GM18502 (cell line): ENCODE measurements around the gene TGFBI.
"Not testable (repeated sequence)": the region's sequence is repeated elsewhere in the genome, so short reads cannot be mapped to it uniquely, and the experiment has no call there.

Experiments used
- ATAC-seq: cut with Tn5 transposase; IDR thresholded peaks from one replicate; pipeline ENCODE4 v1.9.1; 2021; ENCODE audit warnings: mild to moderate bottlenecking; ENCODE audit not compliant: unreplicated experiment, poor library complexity

TGFBI gene

DNA sequence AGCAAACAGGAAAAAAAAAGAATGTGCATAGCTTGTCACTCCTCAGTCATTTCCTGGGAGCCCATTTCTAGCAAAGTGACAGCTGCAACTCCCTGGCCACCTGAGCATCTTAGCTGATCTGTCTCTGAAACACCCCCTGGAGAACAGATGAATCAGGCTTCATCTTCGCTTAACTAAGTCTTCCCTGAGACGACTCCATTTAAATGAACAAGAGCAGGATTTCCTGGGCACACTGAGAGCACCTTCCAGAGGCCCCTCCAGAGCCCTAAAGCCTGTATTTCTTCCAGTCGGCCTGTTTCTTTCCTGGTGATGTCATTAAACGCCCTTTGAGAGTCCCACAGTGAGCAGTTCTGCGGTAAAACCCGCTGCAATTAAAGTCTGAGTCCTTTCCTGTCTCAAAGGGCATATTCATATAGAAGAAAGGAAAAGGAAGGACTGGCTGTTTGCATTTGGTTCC lies 13.9 kb downstream of the TGFBI start:
- ATAC-seq = no peak

DNA sequence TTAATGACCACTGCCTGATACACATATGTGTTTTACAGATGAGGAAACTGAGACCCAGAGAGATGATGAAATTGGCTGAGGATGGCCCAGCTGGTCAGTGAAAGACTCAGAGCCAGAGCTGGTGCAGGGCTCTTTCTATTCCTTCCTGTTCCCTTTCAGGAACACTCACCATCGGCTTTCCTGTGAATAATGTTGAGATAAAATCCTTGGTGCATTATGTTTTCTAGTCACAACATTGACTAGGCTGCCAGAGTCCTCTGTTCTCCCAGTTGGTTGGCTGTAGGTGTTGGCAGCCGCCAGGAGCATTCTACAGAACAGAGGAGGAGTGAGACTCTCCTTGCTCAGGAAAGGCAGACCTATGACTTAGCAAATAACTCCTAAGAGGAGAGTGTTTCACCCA lies 14.8 kb downstream of the TGFBI start:
- no peak for ATAC-seq

DNA sequence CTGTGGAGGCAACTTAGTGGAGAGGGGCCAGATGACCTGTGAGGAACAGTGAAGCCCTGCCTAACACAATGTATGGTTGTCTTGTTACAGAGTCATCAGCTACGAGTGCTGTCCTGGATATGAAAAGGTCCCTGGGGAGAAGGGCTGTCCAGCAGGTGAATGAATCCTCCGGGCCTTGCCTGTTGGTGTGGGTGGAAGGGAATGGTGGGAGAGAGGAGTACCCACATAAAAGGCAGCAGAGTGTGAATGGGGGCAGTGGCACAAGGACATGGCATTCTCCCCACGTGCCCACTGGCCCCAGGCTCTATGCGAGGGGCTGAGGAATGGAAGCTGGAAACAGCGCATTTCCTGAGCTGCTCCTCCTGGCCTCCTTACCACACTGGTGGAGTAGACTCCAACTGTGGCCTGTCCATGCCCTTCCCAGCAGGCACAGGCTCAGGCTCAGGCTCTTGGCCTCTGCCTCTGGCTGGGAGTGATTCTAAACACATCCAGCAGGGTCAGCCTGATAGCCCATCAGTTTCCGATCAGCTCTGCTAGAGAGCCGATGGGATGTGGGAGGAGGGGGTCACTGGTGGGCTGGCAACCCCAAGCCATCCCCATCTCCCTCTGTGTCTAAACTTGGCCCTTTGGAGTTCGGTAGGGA lies 15.3 kb downstream of the TGFBI start:
- ATAC-seq = no peak

DNA sequence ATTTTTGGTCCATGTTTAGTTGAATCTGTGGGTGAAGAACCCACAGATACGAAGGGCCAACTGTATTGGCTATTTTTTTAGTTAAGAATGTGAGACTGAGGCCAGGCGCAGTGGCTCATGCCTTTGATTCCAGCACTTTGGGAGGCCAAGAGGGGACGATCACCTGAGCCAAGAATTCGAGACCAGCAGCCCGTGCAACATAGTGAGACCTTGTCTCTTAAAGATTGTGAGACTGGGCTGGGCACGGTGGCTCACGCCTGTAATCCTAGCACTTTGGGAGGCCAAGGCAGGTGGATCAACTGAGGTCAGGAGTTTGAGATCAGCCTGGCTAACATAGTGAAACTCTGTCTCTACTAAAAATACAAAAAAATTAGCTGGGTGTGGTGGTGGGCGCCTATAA lies 16.2 kb downstream of the TGFBI start:
- not testable (repeated sequence) for ATAC-seq

DNA sequence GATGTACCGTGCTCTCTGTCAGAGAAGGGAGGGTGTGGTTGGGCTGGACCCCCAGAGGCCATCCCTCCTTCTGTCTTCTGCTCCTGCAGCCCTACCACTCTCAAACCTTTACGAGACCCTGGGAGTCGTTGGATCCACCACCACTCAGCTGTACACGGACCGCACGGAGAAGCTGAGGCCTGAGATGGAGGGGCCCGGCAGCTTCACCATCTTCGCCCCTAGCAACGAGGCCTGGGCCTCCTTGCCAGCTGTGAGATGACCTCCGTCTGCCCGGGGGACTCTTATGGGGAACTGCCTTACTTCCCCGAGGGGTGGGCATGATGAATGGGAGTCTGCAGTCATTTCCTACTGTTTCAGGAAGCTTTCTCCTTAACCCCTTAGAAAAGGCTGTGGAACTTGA lies 17.5 kb downstream of the TGFBI start:
- no peak for ATAC-seq

DNA sequence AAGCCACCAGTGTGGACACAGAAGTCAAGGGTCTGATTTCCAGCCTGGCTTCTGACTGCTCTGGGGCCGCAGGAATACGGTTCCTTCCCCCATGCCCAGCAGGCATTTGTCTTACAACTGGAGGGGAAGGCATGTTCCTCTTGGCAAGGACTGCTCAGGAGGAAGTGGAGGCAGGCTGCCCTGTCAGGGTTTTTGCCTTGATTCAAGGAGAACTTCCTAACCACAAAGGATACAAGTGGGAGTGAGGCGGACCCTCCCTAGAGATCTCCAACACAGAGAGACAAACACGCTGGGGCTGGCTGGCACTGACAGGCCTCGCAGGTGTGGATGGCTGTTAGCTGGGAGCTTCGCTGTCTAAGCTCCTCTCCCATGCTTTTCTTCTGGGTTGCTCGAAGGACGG lies 19.1 kb downstream of the TGFBI start:
- ATAC-seq = no peak

DNA sequence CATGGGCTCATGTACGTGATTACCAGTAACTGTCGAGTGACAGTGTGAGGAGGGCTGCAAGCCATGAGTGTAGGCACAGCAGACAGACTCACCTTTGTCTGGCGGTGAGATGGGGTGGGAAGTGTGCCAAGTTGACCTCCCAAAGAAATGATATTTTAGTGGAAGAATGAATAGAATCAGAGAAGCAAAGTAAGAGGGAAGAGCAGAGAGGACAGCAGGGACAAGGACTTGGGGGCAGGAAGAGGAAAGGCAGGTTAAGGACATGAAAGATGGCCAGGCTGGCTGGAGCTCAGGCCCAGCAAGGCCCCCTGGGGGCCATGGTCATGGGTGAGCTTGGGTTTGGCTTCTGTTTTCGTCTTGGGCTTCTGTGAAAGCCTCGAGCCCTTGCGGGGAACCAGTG lies 20.2 kb downstream of the TGFBI start:
- no peak for ATAC-seq

DNA sequence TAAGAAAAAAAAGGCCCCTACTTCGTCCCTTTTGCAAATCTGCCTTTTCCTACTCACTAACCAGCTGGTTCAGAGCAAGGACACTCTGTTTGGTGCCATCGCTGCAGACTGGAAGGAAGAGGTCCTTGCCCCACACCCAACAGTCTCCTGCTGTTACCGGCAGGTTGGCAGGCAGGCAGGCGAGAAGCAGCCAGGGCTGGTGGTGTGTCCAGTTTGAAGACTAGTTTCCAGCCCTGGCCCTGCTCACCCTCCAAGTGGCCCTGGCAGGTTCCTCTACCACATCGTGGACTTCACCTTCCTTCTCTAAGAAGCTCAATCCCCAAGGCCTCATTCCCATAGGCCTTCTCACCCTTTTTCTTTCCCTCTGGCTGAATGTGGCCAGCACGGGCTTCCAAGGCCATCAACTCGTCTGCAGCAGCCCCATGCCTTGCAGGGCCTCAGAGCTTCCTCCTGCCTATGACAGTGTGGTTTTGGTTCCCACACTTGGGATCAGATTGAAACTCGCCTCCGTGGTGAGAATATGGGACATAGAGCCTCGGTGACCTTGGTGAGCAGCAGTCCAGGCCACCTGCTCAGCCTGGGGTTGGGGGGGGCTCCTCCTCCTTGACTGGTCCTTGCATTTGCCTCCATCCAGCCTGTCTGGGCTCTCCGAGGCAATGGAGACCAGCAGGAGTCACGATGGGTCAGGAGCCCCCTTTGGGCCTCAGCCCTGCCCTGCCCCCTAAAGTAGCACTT lies 22.9 kb downstream of the TGFBI start:
- ATAC-seq = no peak

DNA sequence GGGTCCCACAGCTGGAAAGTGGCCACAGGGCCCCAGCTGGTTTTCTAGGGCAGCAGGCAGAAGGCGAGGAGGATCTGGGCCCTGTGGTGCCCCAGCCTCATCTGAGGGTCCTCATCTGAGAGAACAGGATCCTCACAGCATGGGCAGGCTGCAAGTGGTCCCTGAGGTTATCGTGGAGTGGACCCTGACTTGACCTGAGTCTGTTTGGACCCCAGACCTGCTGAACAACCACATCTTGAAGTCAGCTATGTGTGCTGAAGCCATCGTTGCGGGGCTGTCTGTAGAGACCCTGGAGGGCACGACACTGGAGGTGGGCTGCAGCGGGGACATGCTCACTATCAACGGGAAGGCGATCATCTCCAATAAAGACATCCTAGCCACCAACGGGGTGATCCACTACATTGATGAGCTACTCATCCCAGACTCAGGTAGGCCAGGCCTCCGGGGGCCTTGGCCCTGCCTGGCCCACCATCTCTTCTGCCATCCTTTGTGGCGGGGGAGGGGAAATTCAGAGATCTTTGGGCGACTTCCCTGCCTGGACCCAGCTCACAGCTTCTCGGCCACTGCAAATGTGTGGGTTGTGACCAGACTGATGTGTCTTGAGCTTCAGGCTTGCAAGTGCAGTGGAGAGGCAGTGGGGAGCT lies 24.0 kb downstream of the TGFBI start:
- no peak for ATAC-seq

DNA sequence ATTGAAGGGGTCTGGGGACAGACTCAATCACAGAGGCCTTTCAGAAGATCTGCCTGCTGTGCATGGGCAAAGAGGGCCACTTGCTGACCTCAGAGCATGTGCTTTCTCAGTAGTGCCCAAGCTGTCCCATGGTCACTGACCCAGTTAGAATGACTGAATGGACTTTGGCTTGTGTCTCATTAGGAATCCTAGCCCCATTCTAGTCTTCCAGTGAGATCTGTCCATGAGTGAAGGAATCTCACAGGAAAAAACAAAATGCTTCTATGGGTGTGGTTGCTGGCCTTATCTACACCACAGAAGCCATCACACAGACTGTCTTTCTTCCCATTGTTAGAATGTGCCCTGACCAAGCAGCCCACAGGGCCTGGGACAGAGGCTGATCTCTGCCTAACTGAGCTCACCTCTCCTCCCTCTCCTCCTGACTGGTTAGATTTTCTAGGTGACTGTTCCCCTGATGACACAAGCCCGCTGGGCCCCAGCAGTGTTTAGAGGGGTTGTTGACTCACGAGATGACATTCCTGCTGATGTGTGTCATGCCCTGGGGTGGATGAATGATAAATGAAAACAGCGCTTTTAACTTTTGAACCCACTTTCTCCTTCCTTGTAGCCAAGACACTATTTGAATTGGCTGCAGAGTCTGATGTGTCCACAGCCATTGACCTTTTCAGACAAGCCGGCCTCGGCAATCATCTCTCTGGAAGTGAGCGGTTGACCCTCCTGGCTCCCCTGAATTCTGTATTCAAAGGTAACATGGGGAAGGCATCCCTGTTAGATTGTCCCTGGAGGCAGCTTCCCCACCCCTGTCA lies 24.8 kb downstream of the TGFBI start:
- no peak for ATAC-seq

DNA sequence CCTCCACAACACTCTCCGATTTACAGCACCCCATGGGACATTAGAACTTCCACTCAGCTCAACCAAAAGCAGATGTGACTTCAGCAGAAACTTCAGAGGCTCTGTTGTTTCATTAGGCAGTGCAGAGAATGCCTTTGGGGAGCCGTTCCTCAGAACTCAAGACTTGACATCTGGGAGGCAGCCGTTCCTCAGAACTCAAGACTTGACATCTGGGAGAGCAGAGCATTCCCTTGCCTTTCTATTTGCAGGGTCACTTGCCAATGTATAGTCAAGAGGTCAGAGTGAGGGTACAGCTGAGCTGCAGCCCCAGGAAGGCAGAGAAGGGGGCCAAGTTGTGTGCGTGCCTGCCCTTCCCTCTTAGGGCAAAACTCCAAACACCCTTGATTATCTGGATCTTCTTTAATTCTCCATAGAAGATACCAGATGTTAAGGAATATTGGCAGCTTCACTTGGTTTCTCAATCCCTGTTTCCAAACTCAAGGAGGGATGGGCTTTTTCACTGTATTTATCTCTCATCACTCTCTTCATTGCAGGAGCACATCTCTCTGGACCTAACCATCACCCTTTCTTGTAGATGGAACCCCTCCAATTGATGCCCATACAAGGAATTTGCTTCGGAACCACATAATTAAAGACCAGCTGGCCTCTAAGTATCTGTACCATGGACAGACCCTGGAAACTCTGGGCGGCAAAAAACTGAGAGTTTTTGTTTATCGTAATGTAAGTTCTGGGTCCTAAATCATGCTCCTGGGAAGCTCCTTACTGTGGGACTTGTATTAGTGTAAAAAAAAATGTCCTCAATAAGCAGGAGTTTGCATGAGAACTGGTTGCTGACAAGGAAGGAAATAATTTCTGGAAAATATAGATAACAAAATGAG lies 25.6 kb downstream of the TGFBI start:
- ATAC-seq = no peak

DNA sequence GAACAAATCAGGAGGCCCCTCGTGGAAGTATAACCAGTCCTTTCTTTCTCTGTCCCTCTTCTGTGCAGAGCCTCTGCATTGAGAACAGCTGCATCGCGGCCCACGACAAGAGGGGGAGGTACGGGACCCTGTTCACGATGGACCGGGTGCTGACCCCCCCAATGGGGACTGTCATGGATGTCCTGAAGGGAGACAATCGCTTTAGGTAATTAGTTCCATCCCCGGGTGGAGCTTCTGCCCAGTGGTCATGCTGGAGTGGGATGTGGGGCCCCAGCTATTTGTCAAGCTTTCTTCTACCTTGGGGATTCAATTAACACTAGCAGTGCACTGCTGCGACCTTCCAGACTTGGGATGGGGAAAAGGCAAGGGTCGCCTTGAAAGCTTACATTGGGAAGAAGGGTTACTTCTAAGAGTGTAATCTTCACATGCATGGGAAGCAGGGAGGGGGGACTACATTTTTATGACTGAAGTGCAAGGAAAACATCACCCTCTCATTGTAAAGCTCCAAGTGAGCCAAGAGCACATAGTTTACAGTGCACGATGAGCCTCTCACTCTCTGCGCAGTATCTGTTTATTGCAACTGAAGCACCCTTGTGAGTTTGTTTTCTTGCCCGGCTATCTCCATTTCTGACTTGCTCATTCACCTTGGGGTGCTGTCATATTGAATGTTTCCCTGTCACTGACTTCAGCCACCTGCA lies 27.0 kb downstream of the TGFBI start:
- no peak for ATAC-seq

DNA sequence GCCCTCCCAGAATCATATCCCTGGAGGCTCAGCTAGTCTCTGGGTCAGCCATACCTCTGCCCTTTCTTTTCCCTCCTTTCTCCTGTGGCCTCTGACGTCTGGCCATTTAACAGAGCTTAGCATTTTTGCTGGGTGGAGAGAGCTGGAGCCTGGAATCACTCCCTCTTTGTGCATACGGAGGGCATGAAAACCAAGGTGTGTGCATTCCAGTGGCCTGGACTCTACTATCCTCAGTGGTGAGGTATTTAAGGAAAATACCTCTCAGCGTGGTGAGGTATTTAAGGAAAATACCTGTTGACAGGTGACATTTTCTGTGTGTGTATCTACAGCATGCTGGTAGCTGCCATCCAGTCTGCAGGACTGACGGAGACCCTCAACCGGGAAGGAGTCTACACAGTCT lies 27.5 kb downstream of the TGFBI start:
- no peak for ATAC-seq

DNA sequence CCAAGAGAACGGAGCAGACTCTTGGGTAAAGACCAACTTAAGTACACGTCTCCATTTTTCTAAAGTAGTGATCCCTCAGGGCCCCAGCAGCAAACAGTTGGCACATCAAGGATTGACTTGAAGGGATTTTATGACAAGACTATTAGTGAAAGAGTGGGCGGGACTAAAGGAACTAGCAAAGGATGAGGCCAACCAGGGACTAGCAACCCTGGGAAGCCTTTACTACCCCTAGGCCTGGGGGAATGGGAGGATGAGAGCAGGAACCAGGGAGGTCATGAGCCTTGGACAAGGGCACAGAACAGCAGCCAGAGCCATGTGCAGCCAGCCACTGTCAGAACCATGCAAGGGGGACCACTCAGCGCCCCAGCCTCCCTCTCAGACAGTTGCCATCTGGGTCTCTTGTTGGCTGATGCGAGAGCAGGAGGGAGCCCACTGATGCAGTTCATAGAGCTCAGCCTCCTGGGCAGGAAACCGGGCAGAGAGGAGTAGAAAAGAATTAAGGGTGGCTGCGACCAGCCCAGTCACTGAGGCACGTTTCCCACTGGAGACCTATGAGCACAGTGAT lies 28.1 kb downstream of the TGFBI start:
- no peak for ATAC-seq

DNA sequence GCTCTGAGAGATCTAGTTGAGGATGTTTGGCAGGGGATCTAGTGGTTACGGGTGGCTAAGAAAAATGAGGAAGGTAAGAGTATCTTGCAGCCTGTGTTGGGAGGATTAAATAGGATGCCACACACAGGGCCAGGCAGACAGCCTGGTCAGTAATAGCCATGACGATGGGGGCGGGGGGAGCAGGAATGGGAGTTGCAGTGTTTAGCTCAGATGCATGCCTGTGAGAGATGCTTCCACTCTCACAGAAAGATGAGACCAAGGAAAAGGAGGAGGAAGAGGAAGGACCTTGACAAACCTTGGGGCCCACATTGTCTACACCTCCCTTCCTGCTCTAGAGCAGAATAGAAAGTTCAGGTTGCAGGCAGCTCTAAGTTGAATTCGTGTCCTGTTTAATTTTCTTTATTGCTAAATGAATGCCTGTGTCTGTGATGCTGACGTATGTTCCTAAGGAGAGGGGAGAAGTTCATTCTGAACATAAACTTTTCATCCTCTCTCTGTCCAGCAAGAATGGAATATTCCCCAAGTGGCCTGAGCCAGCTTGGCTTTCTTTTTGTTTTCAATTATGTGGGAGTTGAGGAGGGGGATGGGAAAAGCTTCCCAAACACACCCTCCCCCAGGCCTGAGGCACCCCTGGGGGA lies 28.7 kb downstream of the TGFBI start:
- ATAC-seq = no peak

DNA sequence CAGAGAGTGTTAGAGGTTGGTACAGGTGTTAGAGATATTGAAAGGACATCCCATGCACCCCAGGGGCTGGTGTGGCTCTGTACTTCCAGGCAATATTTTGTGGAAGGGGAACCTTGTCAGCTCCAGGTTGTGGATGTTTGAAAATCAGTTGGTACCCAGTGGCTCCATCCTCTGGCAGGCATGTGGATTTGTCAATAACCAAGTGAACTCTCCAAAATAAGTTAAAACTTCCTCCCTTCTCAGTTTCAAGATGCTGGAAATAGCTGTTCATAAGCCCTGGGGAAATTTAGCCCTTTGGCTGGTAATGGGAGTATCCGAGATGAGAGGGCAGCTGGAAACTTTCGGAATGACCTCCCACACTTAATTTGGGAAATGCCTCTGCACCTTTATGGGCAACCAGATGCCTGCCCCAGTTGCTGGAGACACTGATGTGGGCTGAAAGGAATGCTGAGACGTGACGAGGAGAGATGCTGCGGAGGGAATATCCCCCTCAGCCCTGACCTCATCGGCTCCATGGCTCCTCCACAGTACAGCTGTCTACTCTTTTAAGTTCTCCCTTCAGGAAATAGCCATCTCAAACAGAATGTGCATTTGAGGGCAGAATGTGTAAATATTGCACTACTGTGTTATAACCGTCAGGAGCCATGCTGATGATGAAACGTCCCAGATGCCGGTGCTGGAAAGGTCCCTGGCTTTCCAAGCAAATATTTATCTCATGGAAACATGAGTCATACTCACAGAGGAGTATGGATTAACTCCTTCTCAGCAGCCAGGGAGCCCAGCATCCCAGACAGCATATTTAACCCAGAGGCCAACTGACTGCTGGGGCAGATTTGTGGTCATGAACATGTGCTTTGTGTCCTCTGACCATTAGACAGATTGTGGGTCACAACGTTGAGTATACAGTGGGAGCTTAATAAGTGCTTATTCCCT lies 29.5 kb downstream of the TGFBI start:
- no peak for ATAC-seq

DNA sequence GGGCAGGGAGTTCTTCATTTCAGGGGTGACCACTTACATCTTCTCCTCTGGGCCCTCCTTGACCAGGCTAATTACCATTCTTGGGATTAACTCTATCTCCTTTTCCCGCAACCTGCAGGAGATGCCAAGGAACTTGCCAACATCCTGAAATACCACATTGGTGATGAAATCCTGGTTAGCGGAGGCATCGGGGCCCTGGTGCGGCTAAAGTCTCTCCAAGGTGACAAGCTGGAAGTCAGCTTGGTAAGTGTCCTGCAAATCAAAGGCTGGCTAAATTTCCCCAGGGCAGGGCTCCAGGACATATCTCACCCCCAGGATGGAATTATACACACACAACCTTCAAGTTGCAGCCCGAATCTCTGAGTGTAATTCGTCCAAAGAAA lies 30.2 kb downstream of the TGFBI start:
- ATAC-seq = no peak

DNA sequence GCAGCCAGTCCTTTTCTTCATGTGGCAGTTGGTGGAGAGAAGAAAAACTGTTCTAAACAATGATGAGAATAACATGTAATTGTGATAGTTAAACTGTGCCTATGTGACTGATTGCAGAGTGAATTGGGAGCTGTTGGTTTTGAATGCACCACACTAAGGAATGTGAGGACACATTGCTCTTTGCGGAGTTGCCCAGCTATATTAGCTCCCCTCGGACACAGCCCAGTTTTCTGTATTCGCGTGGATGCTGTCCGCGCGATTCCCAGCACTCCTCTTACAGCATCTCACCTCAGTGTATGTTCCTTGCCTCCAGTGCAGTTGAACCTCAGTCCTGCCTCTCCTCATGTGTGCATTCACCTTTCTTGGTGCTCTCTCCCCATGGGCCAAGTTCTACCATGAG lies 32.2 kb downstream of the TGFBI start:
- ATAC-seq = no peak
